ENCODE results near the gene SMTNL2. TPM values are rescaled to one million over a fixed set of nuclear protein-coding genes. Genes with fewer than 3 reads are reported as not detected.

SMTNL2 gene
- polyA plus RNA-seq, 1 of the 3 experiments (the other 2 are of a cell fraction): not detected

DNA sequence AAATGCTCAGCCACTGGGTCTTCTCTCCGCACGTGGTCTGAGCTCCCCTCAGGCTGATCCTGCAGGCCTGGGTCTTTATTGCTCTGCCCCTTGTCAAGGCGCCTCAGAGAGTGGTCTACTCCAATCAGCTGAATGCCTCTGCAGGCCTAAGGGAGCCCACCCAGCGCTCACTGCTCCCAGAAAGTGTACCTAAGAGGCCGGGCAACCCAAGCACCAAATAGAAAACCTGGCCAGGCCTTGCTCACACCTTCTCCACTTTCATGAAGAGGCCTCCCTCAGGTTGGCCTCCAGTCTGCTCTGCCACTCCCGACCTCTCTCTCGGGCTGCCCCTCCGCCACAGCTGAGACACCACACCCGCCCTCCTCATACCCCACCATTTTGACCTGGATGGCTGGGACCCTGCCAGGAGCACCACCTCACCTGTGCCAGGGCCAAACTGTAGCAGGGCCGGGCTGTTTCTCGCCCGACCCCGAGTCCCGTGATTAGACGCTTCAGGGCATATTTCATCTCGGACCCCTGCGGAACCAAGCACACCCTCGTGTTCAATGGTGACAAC is 29.8 kb upstream of the SMTNL2 start:
- H3K4me3 ChIP-seq (ENCODE audit: low read depth in 2 of 2, low read length in 1 of 2): peak overlapping the region; percentile 95 to 99
- peak overlapping the region; percentile 29 to 66; a peak in 3 of 4 replicates for H3K27ac ChIP-seq (ENCODE audit: low read depth in 2 of 2, low read length in 1 of 2)
- H3K79me2 ChIP-seq (ENCODE audit: insufficient read depth): peaks cover 31% of the 10 kb centered on the region
- TF ChIP-seq, protein P1, sequence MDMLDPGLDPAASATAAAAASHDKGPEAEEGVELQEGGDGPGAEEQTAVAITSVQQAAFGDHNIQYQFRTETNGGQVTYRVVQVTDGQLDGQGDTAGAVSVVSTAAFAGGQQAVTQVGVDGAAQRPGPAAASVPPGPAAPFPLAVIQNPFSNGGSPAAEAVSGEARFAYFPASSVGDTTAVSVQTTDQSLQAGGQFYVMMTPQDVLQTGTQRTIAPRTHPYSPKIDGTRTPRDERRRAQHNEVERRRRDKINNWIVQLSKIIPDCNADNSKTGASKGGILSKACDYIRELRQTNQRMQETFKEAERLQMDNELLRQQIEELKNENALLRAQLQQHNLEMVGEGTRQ (IDR thresholded peaks at IDR 0.05; ENCODE audit: borderline replicate concordance, low read depth, low read length): no peak
- TF ChIP-seq MEF2A (IDR thresholded peaks at IDR 0.05; ENCODE audit: borderline replicate concordance, low read depth) (no peak), JUND (IDR thresholded peaks at IDR 0.05) (no peak), FOSL2 (IDR thresholded peaks at IDR 0.05; ENCODE audit: borderline replicate concordance, low read depth) (no peak), YY1 (IDR thresholded peaks at IDR 0.05; ENCODE audit: low read depth) (no peak), RCOR1 (IDR thresholded peaks at IDR 0.05; ENCODE audit: low read length) (no peak), EZH2phosphoT487 (IDR thresholded peaks at IDR 0.05; ENCODE audit: borderline replicate concordance, low read depth) (no peak), NRF1 (IDR thresholded peaks at IDR 0.05; ENCODE audit: low read depth, low read length) (no peak), SMC3 (IDR thresholded peaks at IDR 0.05; ENCODE audit: low read depth, low read length) (no peak), TCF12 (IDR thresholded peaks at IDR 0.05) (no peak), POLR2AphosphoS5 (IDR thresholded peaks at IDR 0.05; ENCODE audit: low read depth, low read length) (no peak), GABPA (IDR thresholded peaks at IDR 0.05; ENCODE audit: low read depth) (no peak), NFIC (IDR thresholded peaks at IDR 0.05; ENCODE audit: borderline replicate concordance) (no peak)
- TF ChIP-seq, protein P2, sequence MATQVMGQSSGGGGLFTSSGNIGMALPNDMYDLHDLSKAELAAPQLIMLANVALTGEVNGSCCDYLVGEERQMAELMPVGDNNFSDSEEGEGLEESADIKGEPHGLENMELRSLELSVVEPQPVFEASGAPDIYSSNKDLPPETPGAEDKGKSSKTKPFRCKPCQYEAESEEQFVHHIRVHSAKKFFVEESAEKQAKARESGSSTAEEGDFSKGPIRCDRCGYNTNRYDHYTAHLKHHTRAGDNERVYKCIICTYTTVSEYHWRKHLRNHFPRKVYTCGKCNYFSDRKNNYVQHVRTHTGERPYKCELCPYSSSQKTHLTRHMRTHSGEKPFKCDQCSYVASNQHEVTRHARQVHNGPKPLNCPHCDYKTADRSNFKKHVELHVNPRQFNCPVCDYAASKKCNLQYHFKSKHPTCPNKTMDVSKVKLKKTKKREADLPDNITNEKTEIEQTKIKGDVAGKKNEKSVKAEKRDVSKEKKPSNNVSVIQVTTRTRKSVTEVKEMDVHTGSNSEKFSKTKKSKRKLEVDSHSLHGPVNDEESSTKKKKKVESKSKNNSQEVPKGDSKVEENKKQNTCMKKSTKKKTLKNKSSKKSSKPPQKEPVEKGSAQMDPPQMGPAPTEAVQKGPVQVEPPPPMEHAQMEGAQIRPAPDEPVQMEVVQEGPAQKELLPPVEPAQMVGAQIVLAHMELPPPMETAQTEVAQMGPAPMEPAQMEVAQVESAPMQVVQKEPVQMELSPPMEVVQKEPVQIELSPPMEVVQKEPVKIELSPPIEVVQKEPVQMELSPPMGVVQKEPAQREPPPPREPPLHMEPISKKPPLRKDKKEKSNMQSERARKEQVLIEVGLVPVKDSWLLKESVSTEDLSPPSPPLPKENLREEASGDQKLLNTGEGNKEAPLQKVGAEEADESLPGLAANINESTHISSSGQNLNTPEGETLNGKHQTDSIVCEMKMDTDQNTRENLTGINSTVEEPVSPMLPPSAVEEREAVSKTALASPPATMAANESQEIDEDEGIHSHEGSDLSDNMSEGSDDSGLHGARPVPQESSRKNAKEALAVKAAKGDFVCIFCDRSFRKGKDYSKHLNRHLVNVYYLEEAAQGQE (IDR thresholded peaks at IDR 0.05; ENCODE audit: low read depth, low read length): no peak
- TF ChIP-seq, protein P3, sequence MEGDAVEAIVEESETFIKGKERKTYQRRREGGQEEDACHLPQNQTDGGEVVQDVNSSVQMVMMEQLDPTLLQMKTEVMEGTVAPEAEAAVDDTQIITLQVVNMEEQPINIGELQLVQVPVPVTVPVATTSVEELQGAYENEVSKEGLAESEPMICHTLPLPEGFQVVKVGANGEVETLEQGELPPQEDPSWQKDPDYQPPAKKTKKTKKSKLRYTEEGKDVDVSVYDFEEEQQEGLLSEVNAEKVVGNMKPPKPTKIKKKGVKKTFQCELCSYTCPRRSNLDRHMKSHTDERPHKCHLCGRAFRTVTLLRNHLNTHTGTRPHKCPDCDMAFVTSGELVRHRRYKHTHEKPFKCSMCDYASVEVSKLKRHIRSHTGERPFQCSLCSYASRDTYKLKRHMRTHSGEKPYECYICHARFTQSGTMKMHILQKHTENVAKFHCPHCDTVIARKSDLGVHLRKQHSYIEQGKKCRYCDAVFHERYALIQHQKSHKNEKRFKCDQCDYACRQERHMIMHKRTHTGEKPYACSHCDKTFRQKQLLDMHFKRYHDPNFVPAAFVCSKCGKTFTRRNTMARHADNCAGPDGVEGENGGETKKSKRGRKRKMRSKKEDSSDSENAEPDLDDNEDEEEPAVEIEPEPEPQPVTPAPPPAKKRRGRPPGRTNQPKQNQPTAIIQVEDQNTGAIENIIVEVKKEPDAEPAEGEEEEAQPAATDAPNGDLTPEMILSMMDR (IDR thresholded peaks at IDR 0.05): no peak
- TF ChIP-seq, protein P4, sequence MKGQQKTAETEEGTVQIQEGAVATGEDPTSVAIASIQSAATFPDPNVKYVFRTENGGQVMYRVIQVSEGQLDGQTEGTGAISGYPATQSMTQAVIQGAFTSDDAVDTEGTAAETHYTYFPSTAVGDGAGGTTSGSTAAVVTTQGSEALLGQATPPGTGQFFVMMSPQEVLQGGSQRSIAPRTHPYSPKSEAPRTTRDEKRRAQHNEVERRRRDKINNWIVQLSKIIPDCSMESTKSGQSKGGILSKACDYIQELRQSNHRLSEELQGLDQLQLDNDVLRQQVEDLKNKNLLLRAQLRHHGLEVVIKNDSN (IDR thresholded peaks at IDR 0.05; ENCODE audit: borderline replicate concordance, low read depth): no peak
- TF ChIP-seq, protein P5, sequence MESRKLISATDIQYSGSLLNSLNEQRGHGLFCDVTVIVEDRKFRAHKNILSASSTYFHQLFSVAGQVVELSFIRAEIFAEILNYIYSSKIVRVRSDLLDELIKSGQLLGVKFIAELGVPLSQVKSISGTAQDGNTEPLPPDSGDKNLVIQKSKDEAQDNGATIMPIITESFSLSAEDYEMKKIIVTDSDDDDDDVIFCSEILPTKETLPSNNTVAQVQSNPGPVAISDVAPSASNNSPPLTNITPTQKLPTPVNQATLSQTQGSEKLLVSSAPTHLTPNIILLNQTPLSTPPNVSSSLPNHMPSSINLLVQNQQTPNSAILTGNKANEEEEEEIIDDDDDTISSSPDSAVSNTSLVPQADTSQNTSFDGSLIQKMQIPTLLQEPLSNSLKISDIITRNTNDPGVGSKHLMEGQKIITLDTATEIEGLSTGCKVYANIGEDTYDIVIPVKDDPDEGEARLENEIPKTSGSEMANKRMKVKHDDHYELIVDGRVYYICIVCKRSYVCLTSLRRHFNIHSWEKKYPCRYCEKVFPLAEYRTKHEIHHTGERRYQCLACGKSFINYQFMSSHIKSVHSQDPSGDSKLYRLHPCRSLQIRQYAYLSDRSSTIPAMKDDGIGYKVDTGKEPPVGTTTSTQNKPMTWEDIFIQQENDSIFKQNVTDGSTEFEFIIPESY (IDR thresholded peaks at IDR 0.05; ENCODE audit: borderline replicate concordance, low read depth): no peak
- TF ChIP-seq, protein P6, sequence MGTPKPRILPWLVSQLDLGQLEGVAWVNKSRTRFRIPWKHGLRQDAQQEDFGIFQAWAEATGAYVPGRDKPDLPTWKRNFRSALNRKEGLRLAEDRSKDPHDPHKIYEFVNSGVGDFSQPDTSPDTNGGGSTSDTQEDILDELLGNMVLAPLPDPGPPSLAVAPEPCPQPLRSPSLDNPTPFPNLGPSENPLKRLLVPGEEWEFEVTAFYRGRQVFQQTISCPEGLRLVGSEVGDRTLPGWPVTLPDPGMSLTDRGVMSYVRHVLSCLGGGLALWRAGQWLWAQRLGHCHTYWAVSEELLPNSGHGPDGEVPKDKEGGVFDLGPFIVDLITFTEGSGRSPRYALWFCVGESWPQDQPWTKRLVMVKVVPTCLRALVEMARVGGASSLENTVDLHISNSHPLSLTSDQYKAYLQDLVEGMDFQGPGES (IDR thresholded peaks at IDR 0.05; ENCODE audit: low read depth, low read length): no peak
- no peaks in the 10 kb centered on the region for H3K9me3 ChIP-seq
- no peaks in the 10 kb centered on the region for H3K27me3 ChIP-seq (ENCODE audit: insufficient read depth)
- H3F3A ChIP-seq (replicated peaks; ENCODE audit: insufficient read depth): peaks cover 3% of the 10 kb centered on the region
- no peak for DNase-seq
- H4K20me1 ChIP-seq (ENCODE audit: insufficient read depth): no peaks in the 10 kb centered on the region
- no peaks in the 10 kb centered on the region for H3K9me2 ChIP-seq
- peak overlapping the region; percentile 98; the same call in 1 of the 2 replicates for H2AFZ ChIP-seq (ENCODE audit: low read depth)
- H3K4me1 ChIP-seq (ENCODE audit: control insufficient read depth in 1 of 2, insufficient read depth in 2 of 2, low read depth in 1 of 2, low read length in 1 of 2): peaks cover 7 to 18% of the 10 kb centered on the region in 2 experiments; a peak in 1 of 4 replicates
- ChIA-PET CTCF (interaction anchor here (0.7 to 2.7 kb wide), 6 partner anchors 10 to 133 kb away, joined by 3 to 15 read pairs (median 6); no protein-coding TSS in a partner anchor), POLR2A (interaction anchor here (0.5 to 1.4 kb wide), 2 partner anchors 17 to 18 kb away, joined by 3 to 7 read pairs; no protein-coding TSS in a partner anchor)
- peaks cover 18 to 39% of the 10 kb centered on the region in 2 experiments for H3K36me3 ChIP-seq (replicated peaks in 1 of 2; ENCODE audit: control insufficient read depth in 1 of 2, insufficient read depth in 2 of 2, low read length in 1 of 2)
- H3K9ac ChIP-seq: peak overlapping the region; percentile 80
- peak overlapping the region; percentile 98 for H3K4me2 ChIP-seq
- 6% methylated on average over 10 of the region's 18 CpGs for WGBS (ENCODE audit: low lambda C conversion rate)

All from SK-N-SH (cell line).